Type B pancreatic cell (in vitro differentiated cells): Measurements from ENCODE around the gene HIGD1B. TPM values are rescaled to one million over a fixed set of nuclear protein-coding genes. Genes with fewer than 3 reads are reported as not detected.

Source experiments
- DNase-seq: peaks from one replicate; pipeline ENCODE4 v3.0.0; 2021; ENCODE audit warnings: mixed read lengths; ENCODE audit not compliant: unreplicated experiment; ENCODE audit errors: extremely low spot score
- H3K27ac Mint-ChIP-seq: 2 replicates; pipeline ENCODE4 v1.8.0; 2021; ENCODE audit warnings: mild to moderate bottlenecking, mixed read lengths
- H3K27me3 Mint-ChIP-seq: 2 replicates; pipeline ENCODE4 v1.8.0; 2021; ENCODE audit warnings: mixed read lengths
- H3K36me3 Mint-ChIP-seq: 2 replicates; pipeline ENCODE4 v1.8.0; 2021; ENCODE audit warnings: mixed read lengths
- H3K4me1 Mint-ChIP-seq: one replicate; pipeline ENCODE4 v1.8.0; 2021; ENCODE audit warnings: mixed read lengths; ENCODE audit not compliant: unreplicated experiment
- H3K4me3 Mint-ChIP-seq: 2 replicates; pipeline ENCODE4 v1.8.0; 2021; ENCODE audit warnings: mild to moderate bottlenecking, mixed read lengths
- H3K9me3 Mint-ChIP-seq: 2 replicates; pipeline ENCODE4 v1.8.0; 2021; ENCODE audit warnings: mixed read lengths
- total RNA-seq: library from RNA; stranded (reverse); gene quantifications from 2 replicates; pipeline ENCODE4 v1.2.1, GENCODE V29; 2021; ENCODE audit warnings: low replicate concordance
- TF ChIP-seq, protein P1 (sequence below): fragments of 200-600 bp; sonication (generic); conservative IDR thresholded peaks from 2 replicates; pipeline ENCODE4 v1.5.0; 2021; ENCODE audit warnings: antibody characterized with exemption, mild to moderate bottlenecking

Gene HIGD1B
- total RNA-seq, 1 donor from 2014 or later = not detected

DNA sequence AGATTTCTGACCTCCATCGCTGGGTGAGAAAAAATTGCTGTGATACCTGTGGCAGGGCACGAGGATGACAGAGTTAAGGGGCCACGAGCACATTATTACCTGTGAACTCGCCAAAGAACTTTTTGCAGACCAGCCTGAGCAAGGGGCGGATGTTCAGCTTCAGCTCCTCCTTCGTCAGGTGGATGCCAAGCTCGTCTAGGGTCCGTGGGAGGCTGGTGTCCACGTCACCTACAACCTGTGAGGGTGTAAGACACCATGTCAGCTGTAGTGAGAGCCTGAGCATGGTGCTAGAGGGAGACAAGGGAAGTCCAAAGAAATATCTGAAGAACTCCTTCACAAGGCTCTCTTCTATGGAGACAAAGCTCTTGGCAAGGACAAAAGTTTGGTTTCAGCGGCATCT, 17.1 kb downstream of the HIGD1B start:
- Mint-ChIP-seq H3K9me3 (no peaks in the 10 kb centered on the region), H3K36me3 (peaks cover 23% of the 10 kb centered on the region), H3K4me1 (no peaks in the 10 kb centered on the region), H3K27me3 (no peaks in the 10 kb centered on the region), H3K27ac (no peak overlapping the region), H3K4me3 (no peak overlapping the region)
- no peak for DNase-seq
- TF ChIP-seq, protein P1, sequence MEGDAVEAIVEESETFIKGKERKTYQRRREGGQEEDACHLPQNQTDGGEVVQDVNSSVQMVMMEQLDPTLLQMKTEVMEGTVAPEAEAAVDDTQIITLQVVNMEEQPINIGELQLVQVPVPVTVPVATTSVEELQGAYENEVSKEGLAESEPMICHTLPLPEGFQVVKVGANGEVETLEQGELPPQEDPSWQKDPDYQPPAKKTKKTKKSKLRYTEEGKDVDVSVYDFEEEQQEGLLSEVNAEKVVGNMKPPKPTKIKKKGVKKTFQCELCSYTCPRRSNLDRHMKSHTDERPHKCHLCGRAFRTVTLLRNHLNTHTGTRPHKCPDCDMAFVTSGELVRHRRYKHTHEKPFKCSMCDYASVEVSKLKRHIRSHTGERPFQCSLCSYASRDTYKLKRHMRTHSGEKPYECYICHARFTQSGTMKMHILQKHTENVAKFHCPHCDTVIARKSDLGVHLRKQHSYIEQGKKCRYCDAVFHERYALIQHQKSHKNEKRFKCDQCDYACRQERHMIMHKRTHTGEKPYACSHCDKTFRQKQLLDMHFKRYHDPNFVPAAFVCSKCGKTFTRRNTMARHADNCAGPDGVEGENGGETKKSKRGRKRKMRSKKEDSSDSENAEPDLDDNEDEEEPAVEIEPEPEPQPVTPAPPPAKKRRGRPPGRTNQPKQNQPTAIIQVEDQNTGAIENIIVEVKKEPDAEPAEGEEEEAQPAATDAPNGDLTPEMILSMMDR = no peak

DNA sequence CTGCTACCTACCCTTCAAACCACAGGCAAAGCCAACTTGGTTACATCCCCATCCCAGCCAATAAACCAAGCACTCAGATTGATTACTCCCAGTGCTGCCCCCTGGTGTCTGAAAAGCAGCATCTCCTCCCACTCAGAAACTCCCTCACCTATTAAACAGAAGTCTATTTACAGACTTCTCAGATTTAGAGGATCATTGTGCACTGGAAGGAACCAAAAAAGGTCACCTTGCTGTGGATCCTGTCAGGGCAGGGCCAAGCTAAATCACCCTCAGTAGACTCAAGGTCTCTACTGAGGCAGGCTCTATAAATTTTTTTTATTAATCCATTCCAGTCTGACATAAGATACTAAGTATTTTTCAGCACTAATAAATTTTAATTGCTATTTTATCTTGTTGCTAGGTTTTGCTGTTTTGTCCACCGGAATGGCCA, 17.6 kb downstream of the HIGD1B start:
- Mint-ChIP-seq H3K36me3 (peaks cover 21% of the 10 kb centered on the region), H3K27ac (no peak overlapping the region), H3K27me3 (no peaks in the 10 kb centered on the region), H3K9me3 (no peaks in the 10 kb centered on the region), H3K4me1 (no peaks in the 10 kb centered on the region), H3K4me3 (no peak overlapping the region)
- DNase-seq = peak; percentile 76
- TF ChIP-seq, protein P1 = peak; percentile 94

DNA sequence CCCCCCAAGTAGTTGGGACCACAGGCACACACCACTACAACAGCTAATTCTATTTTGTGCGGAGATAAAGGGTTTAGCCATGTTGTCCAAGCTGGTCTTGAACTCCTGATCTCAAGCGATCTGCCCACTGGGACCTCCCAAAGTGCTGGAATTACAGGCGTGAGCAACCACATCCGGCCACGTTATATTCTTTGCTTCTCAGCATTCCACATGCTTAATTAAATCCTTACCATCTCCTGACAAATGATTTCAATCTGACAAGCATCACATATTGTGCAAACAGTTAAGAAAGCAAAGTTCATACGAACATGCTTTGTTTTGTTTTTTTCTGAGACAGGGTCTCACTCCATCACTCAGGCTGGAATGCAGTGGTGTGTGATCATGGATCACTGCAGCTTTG, 18.2 kb downstream of the HIGD1B start:
- peaks cover 18% of the 10 kb centered on the region for H3K36me3 Mint-ChIP-seq
- TF ChIP-seq, protein P1 = no peak
- no peaks in the 10 kb centered on the region for H3K9me3 Mint-ChIP-seq
- no peaks in the 10 kb centered on the region for H3K27me3 Mint-ChIP-seq
- H3K4me1 Mint-ChIP-seq = no peaks in the 10 kb centered on the region
- no peak overlapping the region for H3K27ac Mint-ChIP-seq
- DNase-seq = no peak
- no peak overlapping the region for H3K4me3 Mint-ChIP-seq

DNA sequence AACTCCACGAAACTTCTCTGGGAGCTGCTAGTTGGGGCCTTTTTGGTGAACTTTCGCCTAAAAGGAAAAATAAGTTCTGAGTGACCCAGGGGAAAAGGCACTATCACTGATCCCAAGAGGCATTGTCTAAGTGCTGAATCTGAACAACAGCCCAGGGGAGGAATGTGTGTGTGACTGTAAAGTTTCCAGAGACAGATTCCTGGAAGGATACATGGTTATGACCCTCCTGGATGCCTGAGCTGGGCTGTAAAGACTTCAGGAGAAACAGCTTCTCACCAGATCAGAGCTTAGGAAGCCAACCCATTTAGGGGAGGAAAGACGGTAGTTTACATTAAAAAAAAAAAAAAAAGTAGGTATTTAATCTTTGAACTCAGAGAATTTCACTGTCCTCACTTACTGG, 20.2 kb downstream of the HIGD1B start:
- Mint-ChIP-seq H3K9me3 (no peaks in the 10 kb centered on the region), H3K27ac (no peak overlapping the region), H3K36me3 (peaks cover 21% of the 10 kb centered on the region), H3K4me3 (no peak overlapping the region), H3K27me3 (no peaks in the 10 kb centered on the region), H3K4me1 (no peaks in the 10 kb centered on the region)
- no peak for DNase-seq
- TF ChIP-seq, protein P1 = no peak

DNA sequence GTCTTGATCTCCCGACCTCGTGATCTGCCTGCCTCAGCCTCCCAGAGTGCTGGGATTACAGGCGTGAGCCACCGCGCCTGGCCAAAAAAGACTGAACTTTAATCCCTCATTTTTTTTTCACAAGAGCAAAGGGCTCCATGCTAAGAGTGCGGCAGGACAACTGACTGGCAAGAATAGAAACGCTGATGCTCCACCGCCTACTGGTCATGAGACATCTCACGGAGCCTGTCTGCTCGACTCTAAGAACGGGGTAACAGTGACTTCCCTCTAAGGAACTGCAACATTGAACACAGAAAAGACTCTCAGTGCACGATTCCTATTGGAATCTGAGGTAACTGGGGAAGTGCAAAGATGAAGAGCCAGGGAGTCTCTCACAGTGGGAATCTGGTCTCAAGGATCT, 23.9 kb downstream of the HIGD1B start:
- Mint-ChIP-seq H3K27ac (no peak overlapping the region), H3K4me3 (no peak overlapping the region), H3K9me3 (no peaks in the 10 kb centered on the region), H3K36me3 (peaks cover 19% of the 10 kb centered on the region), H3K27me3 (no peaks in the 10 kb centered on the region), H3K4me1 (no peaks in the 10 kb centered on the region)
- TF ChIP-seq, protein P1 = no peak
- DNase-seq = no peak
